Neural cell (in vitro differentiated cells): Measurements from ENCODE around the gene OR10A5. TPM values are rescaled to one million over a fixed set of nuclear protein-coding genes. Genes with fewer than 3 reads are reported as not detected.

Source experiments
- H2AFZ ChIP-seq: fragments of 200-600, 300-800 bp; sonication (generic), shearing (Covaris generic); 2 replicates; pipeline ENCODE4 v1.6.0; 2014; ENCODE audit warnings: low read depth, mild to moderate bottlenecking, antibody characterized with exemption, low read length, moderate library complexity
- H3F3A ChIP-seq: fragments of 200-600 bp; shearing (Covaris generic); 2 replicates; pipeline ENCODE4 v1.6.1; 2016; ENCODE audit warnings: mild to moderate bottlenecking, moderate library complexity, mixed read lengths, antibody characterized with exemption, low read length; ENCODE audit not compliant: insufficient read depth, poor library complexity, severe bottlenecking
- H3K27ac ChIP-seq: fragments of 200-600, 300-800 bp; sonication (generic), shearing (Covaris generic); 2 replicates; pipeline ENCODE4 v1.5.1; 2014; ENCODE audit warnings: mild to moderate bottlenecking, low read length, moderate library complexity
- H3K27me3 ChIP-seq: fragments of 300-800, 200-600 bp; sonication (generic), shearing (Covaris generic); 2 replicates; pipeline ENCODE4 v1.6.0; 2014; ENCODE audit warnings: mild to moderate bottlenecking, low read depth, low read length, moderate library complexity; ENCODE audit not compliant: insufficient read depth
- H3K36me3 ChIP-seq: fragments of 300-800, 200-600 bp; sonication (generic), shearing (Covaris generic); 2 replicates; pipeline ENCODE4 v1.5.1; 2014; ENCODE audit warnings: mild to moderate bottlenecking, antibody characterized with exemption, low read length, moderate library complexity; ENCODE audit not compliant: insufficient read depth
- H3K4me2 ChIP-seq: fragments of 300-800, 200-600 bp; sonication (generic), shearing (Covaris generic); 2 replicates; pipeline ENCODE4 v1.6.0; 2014; ENCODE audit warnings: mild to moderate bottlenecking, low read length
- H3K4me3 ChIP-seq: fragments of 300-800, 200-600 bp; sonication (generic), shearing (Covaris generic); 2 replicates; pipeline ENCODE4 v1.5.1; 2014; ENCODE audit warnings: mild to moderate bottlenecking, low read length, moderate library complexity
- H3K79me2 ChIP-seq: fragments of 200-600 bp; shearing (Covaris generic); replicated peaks from 2 replicates; pipeline ENCODE4 v1.6.0; 2014; ENCODE audit warnings: mild to moderate bottlenecking, low read length, moderate library complexity; ENCODE audit not compliant: insufficient read depth
- H3K9ac ChIP-seq: fragments of 300-800, 200-600 bp; sonication (generic), shearing (Covaris generic); 2 replicates; pipeline ENCODE4 v1.6.1; 2016; ENCODE audit warnings: mild to moderate bottlenecking, low read length, mixed read lengths
- H3K9me2 ChIP-seq: fragments of 200-600 bp; shearing (Covaris generic); 2 replicates; pipeline ENCODE4 v1.6.1; 2016; ENCODE audit warnings: mild to moderate bottlenecking, low read length, mixed read lengths; ENCODE audit not compliant: insufficient read depth
- H3K9me3 ChIP-seq: fragments of 200-600, 300-800 bp; sonication (generic), shearing (Covaris generic); 2 replicates; pipeline ENCODE4 v1.6.1; 2016; ENCODE audit warnings: mild to moderate bottlenecking, mixed run types, low read length, moderate library complexity, mixed read lengths
- H4K20me1 ChIP-seq: fragments of 200-600 bp; shearing (Covaris generic); 2 replicates; pipeline ENCODE4 v1.6.1; 2016; ENCODE audit warnings: mild to moderate bottlenecking, mixed run types; ENCODE audit not compliant: insufficient read depth
- EP300 ChIP-seq: fragments of 450-650 bp; conservative IDR thresholded peaks from 2 replicates; pipeline ENCODE4 v1.6.1; 2014; ENCODE audit warnings: antibody characterized with exemption, mild to moderate bottlenecking, moderate library complexity; ENCODE audit not compliant: poor library complexity, severe bottlenecking
- EZH2 ChIP-seq: fragments of 200-600, 300-800 bp; shearing (Covaris generic), sonication (generic); IDR thresholded peaks from 2 replicates; pipeline ENCODE4 v1.6.1; 2014; ENCODE audit warnings: antibody characterized with exemption, low read length, borderline replicate concordance, mild to moderate bottlenecking; ENCODE audit not compliant: insufficient read depth, poor library complexity, severe bottlenecking
- MXI1 ChIP-seq: fragments of 450-650 bp; conservative IDR thresholded peaks from 2 replicates; pipeline ENCODE4 v1.6.1; 2014; ENCODE audit warnings: antibody characterized with exemption, mild to moderate bottlenecking; ENCODE audit not compliant: poor library complexity, severe bottlenecking
- POLR2AphosphoS5 ChIP-seq: IDR thresholded peaks from 2 replicates; pipeline ENCODE4 v1.6.1; 2012
- RAD21 ChIP-seq: fragments of 450-650 bp; conservative IDR thresholded peaks from 2 replicates; pipeline ENCODE4 v1.6.1; 2014; ENCODE audit warnings: antibody characterized with exemption, mild to moderate bottlenecking, moderate library complexity
- REST ChIP-seq: IDR thresholded peaks from 2 replicates; pipeline ENCODE4 v1.6.1; 2012; ENCODE audit warnings: borderline replicate concordance
- SMC3 ChIP-seq: fragments of 450-650 bp; conservative IDR thresholded peaks from 2 replicates; pipeline ENCODE4 v1.6.1; 2014; ENCODE audit warnings: antibody characterized with exemption, mild to moderate bottlenecking, moderate library complexity; ENCODE audit not compliant: poor library complexity
- TAF1 ChIP-seq: IDR thresholded peaks from 2 replicates; pipeline ENCODE4 v1.6.1; 2012; ENCODE audit warnings: low read depth
- polyA plus RNA-seq: library from polyadenylated mRNA; depleted of rRNA; stranded (reverse); fragments of >200 nt; gene quantifications from 2 replicates; pipeline ENCODE4 v1.2.3, GENCODE V29; 2014
- TF ChIP-seq, protein P1 (sequence below): fragments of 450-650 bp; IDR thresholded peaks from 2 replicates; pipeline ENCODE4 v1.5.1; 2014; ENCODE audit warnings: antibody characterized with exemption, mild to moderate bottlenecking, moderate library complexity; ENCODE audit not compliant: poor library complexity, severe bottlenecking

The OR10A5 gene
- polyA plus RNA-seq, 1 donor from 2014 or later, result not detected

- H2AFZ ChIP-seq, result no peak overlapping the region
- H3K4me3 ChIP-seq, result no peak overlapping the region
- H3K9ac ChIP-seq, result no peak overlapping the region
- H3K9me3 ChIP-seq, result no peaks in the 10 kb centered on the region
- H4K20me1 ChIP-seq, result no peaks in the 10 kb centered on the region
- H3K9me2 ChIP-seq, result no peaks in the 10 kb centered on the region
- no peaks in the 10 kb centered on the region for H3K36me3 ChIP-seq
- H3K27ac ChIP-seq, result no peak overlapping the region
- no peaks in the 10 kb centered on the region for H3K79me2 ChIP-seq
- no peak overlapping the region for H3K4me2 ChIP-seq
- H3F3A ChIP-seq, result no peaks in the 10 kb centered on the region
- TF ChIP-seq EZH2, result no peak
- TF ChIP-seq TAF1, result no peak
- TF ChIP-seq MXI1, result no peak
- H3K27me3 ChIP-seq, result no peaks in the 10 kb centered on the region
Observed at GRCh38 chr11:6888830-6889229, 43.3 kb downstream of the OR10A5 start.

GRCh38 chr11:6889835-6890234 is 44.4 kb downstream of the OR10A5 start:
- no peak overlapping the region for H2AFZ ChIP-seq
- H3K4me3 ChIP-seq, result no peak overlapping the region
- H3K79me2 ChIP-seq, result no peaks in the 10 kb centered on the region
- H3K9ac ChIP-seq, result no peak overlapping the region
- H3K4me2 ChIP-seq, result no peak overlapping the region
- H4K20me1 ChIP-seq, result no peaks in the 10 kb centered on the region
- H3K27ac ChIP-seq, result no peak overlapping the region
- TF ChIP-seq REST (no peak), EP300 (no peak), RAD21 (no peak), POLR2AphosphoS5 (no peak), SMC3 (no peak), EZH2 (no peak), TAF1 (no peak)
- no peaks in the 10 kb centered on the region for H3K9me2 ChIP-seq
- H3F3A ChIP-seq, result no peaks in the 10 kb centered on the region
- H3K36me3 ChIP-seq, result no peaks in the 10 kb centered on the region
- no peaks in the 10 kb centered on the region for H3K27me3 ChIP-seq
- H3K9me3 ChIP-seq, result no peaks in the 10 kb centered on the region

- no peak within 1 kb of the TSS for H3K4me3 ChIP-seq
- no peaks in the 10 kb centered on the region for H3K36me3 ChIP-seq
- H3K9me3 ChIP-seq, result no peaks in the 10 kb centered on the region
- no peaks in the 10 kb centered on the region for H3F3A ChIP-seq
- no peak within 1 kb of the TSS for H3K27ac ChIP-seq
- H3K79me2 ChIP-seq, result no peaks in the 10 kb centered on the region
- H3K9ac ChIP-seq, result no peak within 1 kb of the TSS
- H4K20me1 ChIP-seq, result no peaks in the 10 kb centered on the region
- no peak within 1 kb of the TSS for H2AFZ ChIP-seq
- TF ChIP-seq, protein P1, sequence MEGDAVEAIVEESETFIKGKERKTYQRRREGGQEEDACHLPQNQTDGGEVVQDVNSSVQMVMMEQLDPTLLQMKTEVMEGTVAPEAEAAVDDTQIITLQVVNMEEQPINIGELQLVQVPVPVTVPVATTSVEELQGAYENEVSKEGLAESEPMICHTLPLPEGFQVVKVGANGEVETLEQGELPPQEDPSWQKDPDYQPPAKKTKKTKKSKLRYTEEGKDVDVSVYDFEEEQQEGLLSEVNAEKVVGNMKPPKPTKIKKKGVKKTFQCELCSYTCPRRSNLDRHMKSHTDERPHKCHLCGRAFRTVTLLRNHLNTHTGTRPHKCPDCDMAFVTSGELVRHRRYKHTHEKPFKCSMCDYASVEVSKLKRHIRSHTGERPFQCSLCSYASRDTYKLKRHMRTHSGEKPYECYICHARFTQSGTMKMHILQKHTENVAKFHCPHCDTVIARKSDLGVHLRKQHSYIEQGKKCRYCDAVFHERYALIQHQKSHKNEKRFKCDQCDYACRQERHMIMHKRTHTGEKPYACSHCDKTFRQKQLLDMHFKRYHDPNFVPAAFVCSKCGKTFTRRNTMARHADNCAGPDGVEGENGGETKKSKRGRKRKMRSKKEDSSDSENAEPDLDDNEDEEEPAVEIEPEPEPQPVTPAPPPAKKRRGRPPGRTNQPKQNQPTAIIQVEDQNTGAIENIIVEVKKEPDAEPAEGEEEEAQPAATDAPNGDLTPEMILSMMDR, result no peak
- TF ChIP-seq EP300 (no peak), RAD21 (no peak), REST (no peak), POLR2AphosphoS5 (no peak), EZH2 (no peak), SMC3 (no peak), MXI1 (no peak), TAF1 (no peak)
- H3K9me2 ChIP-seq, result no peaks in the 10 kb centered on the region
- no peaks in the 10 kb centered on the region for H3K27me3 ChIP-seq
- no peak within 1 kb of the TSS for H3K4me2 ChIP-seq
Observed at GRCh38 chr11:6892400-6892799, 46.9 kb downstream of the OR10A5 start, which contains the start of gene OR2D2. TSS of gene OR2D2 (minus strand) at chr11:6892500. CDS start at chr11:6892500, 0 bp downstream.
